Thymus (tissue), 11 donors: ENCODE measurements around the gene TNK2. TPM values are rescaled to one million over a fixed set of nuclear protein-coding genes. Genes with fewer than 3 reads are reported as not detected.
"Not testable (repeated sequence)": the region's sequence is repeated elsewhere in the genome, so short reads cannot be mapped to it uniquely, and the experiment has no call there.

Experiments used
- DNase-seq, 9 donors: peaks; one replicate each; pipeline ENCODE4 v3.0.0-alpha.2; 2013; ENCODE audit warnings: low spot score in 9 of 9, low read depth in 6 of 9, missing footprints in 1 of 9
- H3K27ac ChIP-seq, 2 donors: one replicate each; pipeline ENCODE4 v1.5.1; 2013; ENCODE audit warnings: control low read depth in 1 of 2, low read depth in 1 of 2, low read length in 1 of 2, mild to moderate bottlenecking in 1 of 2, moderate library complexity in 1 of 2
- H3K27me3 ChIP-seq, 2 donors: one replicate each; pipeline ENCODE4 v1.5.1; 2013; ENCODE audit warnings: low read length in 1 of 2; ENCODE audit not compliant: control insufficient read depth in 2 of 2, insufficient read depth in 1 of 2
- H3K36me3 ChIP-seq, 2 donors: one replicate each; pipeline ENCODE4 v1.5.1; 2013; ENCODE audit warnings: low read length in 1 of 2, mild to moderate bottlenecking in 1 of 2, moderate library complexity in 1 of 2; ENCODE audit not compliant: control insufficient read depth in 2 of 2, insufficient read depth in 2 of 2
- H3K4me1 ChIP-seq, 2 donors: one replicate each; pipeline ENCODE4 v1.5.1; 2013; ENCODE audit warnings: low read length in 2 of 2; ENCODE audit not compliant: control insufficient read depth in 2 of 2, insufficient read depth in 2 of 2
- H3K4me3 ChIP-seq, 2 donors: one replicate each; pipeline ENCODE4 v1.5.1; 2013; ENCODE audit warnings: low read length in 2 of 2, control low read depth in 1 of 2, mild to moderate bottlenecking in 1 of 2
- H3K9me3 ChIP-seq, 2 donors: one replicate each; pipeline ENCODE4 v1.5.1; 2013; ENCODE audit warnings: low read length in 1 of 2, mild to moderate bottlenecking in 1 of 2; ENCODE audit not compliant: control insufficient read depth in 2 of 2, insufficient read depth in 1 of 2
- WGBS: extraction: QIAGEN DNeasy Blood & Tissue Kit; methylation state at CpG from one replicate; pipeline ENCODE4 v1.1.7; 2013; 5-methylcytosine and 5-hydroxymethylcytosine counted together
- polyA plus RNA-seq: library from polyadenylated mRNA; stranded (reverse); fragments of 200-250 nt; gene quantifications from one replicate; pipeline ENCODE4 v1.2.3, GENCODE V29; 2013
- total RNA-seq: library from RNA; stranded (reverse); fragments of 120-200 nt; gene quantifications from one replicate; pipeline ENCODE4 v1.2.4, GENCODE V29; 2013
- donor health status: healthy.

TNK2 gene
- total and polyA plus RNA-seq, 2 donors, result 13.3 to 101 TPM

DNA sequence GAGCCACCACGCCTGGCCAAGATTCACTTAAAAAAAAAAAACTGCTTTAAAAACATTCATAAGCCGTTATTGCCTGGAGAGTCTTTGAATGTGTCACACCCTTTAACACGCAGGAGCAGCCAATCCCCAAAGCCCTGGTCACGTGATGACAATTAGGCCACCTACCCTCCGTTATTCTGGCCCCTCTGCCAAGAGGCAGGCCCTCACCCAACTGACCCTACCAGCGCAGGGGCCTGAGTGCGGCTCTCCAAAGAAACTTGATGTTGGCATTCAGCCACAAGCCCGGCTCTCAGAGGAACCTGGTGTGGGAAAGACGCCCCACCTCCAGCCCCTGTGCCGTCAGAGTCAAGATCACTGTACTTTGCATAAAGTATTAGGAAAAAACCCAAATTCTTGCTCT, 85.1 kb downstream of the TNK2 start:
- H3K27me3 ChIP-seq, result no peaks in the 10 kb centered on the region
- no peak overlapping the region for H3K27ac ChIP-seq
- no peak overlapping the region for H3K4me3 ChIP-seq
- peaks cover 0 to 2% of the 10 kb centered on the region in 2 donors for H3K4me1 ChIP-seq
- H3K9me3 ChIP-seq, result peaks cover 0 to 19% of the 10 kb centered on the region in 2 donors
- 78% methylated on average over 10 of the region's 10 CpGs for WGBS
- H3K36me3 ChIP-seq, result no peaks in the 10 kb centered on the region
- DNase-seq, result no peak

DNA sequence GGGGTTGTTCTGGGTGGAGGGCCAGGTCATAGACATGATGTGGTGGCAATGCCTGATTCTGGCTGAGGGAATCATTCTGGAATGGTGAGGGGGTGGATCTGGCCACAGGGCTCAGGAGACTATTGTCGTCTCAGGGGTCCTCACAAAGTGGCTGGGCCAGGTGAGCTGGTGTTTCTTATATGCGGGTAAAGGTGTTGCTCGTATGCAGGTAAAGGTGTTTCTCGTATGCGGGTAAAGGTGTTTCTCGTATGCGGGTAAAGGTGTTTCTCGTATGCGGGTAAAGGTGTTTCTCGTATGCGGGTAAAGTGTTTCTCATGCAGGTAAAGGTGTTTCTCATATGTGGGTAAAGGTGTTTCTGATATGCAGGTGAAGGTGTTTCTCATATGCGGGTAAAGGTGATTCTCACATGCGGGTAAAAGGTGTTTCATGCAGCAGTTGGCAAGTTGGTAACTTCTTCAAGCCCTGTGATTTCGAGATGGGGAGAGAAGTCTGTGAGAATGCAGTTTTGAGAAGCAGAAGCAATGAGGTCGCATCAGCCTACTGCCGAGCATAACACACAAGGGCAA, 86.1 kb downstream of the TNK2 start:
- H3K4me1 ChIP-seq, result peaks cover 0 to 2% of the 10 kb centered on the region in 2 donors
- H3K36me3 ChIP-seq, result no peaks in the 10 kb centered on the region
- 93% methylated on average over 16 of the region's 16 CpGs for WGBS
- H3K27me3 ChIP-seq, result no peaks in the 10 kb centered on the region
- H3K4me3 ChIP-seq, result no peak overlapping the region
- no peak overlapping the region for H3K27ac ChIP-seq
- no peak for DNase-seq
- H3K9me3 ChIP-seq, result peaks cover 0 to 26% of the 10 kb centered on the region in 2 donors

- Histone ChIP-seq H3K9me3 (peaks cover 0 to 30% of the 10 kb centered on the region in 2 donors), H3K27ac (peak overlapping the region in 1 of 2 donors; percentile 18), H3K36me3 (no peaks in the 10 kb centered on the region), H3K4me3 (no peak overlapping the region), H3K4me1 (peaks cover 0 to 2% of the 10 kb centered on the region in 2 donors), H3K27me3 (no peaks in the 10 kb centered on the region)
- no peak for DNase-seq
- WGBS, result 87% methylated on average over 21 of the region's 21 CpGs
Measured at GRCh38 chr3:195821403-195822130, 86.8 kb downstream of the TNK2 start.

DNA sequence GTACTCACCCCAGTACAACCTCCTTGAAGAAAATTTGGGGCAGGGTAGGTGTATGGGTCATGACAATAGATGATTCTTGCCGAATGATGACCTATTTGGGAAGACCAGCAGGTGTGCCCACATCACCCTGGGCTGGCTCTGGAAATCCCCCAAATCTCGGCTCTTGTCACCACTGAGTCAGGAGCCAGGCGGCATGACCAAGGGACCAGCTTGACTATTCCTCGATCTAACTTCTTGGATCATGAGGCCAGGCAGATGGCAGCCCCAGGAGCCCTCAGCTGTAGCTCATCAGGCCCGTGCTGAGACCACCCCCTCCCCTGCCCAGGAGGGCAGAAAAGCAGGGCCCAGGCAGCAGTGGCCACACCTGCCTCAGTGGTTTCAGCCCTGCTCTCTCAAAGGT, 87.5 kb downstream of the TNK2 start:
- no peak overlapping the region for H3K27ac ChIP-seq
- WGBS, result 93% methylated on average over 5 of the region's 5 CpGs
- no peaks in the 10 kb centered on the region for H3K27me3 ChIP-seq
- peaks cover 0 to 2% of the 10 kb centered on the region in 2 donors for H3K4me1 ChIP-seq
- DNase-seq, result no peak
- H3K4me3 ChIP-seq, result no peak overlapping the region
- H3K36me3 ChIP-seq, result no peaks in the 10 kb centered on the region
- H3K9me3 ChIP-seq, result peaks cover 0 to 30% of the 10 kb centered on the region in 2 donors

DNA sequence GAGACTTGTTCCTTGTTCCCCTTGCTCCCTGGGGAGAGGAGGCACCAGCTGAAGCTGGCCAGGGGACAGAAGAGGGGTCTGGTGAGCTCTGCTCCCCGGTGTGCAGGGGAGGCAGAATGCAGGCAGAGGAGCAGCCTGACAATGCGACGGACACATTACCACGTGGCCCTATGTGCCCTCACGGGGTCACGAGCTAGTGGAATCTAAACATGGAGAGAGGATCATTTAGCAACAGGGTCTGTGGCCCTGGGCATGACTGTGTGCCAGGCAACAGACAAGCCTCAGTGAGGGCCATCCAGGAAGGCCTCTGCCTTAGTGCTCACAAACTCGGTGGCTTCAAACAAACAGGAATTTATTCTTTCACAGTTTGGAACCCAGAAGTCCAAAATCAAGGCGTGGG, 88.2 kb downstream of the TNK2 start:
- no peak overlapping the region for H3K4me3 ChIP-seq
- H3K27me3 ChIP-seq, result no peaks in the 10 kb centered on the region
- DNase-seq, result no peak
- WGBS, result 97% methylated on average over 8 of the region's 8 CpGs
- H3K9me3 ChIP-seq, result peaks cover 0 to 23% of the 10 kb centered on the region in 2 donors
- no peaks in the 10 kb centered on the region for H3K36me3 ChIP-seq
- H3K27ac ChIP-seq, result no peak overlapping the region
- H3K4me1 ChIP-seq, result peaks cover 0 to 2% of the 10 kb centered on the region in 2 donors

DNA sequence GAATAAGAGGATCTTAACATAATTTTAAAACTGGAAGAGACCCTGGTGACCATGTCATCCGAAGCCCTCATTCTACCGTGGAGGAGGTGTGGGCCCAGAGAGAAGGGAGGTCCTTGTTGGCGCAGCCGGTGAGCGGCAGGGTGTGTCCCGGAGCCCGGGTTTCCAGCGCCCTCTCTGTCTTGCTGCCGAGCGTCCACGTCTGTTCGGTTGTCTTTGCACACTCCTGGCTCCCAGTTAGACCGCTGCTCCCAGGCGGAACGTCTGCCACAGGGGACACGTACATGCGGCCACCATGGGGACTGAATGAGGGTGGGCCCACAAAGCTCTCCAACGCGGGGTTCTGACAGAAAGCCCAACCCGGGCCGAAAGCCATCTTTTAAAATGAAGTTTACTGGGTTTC, 90.0 kb downstream of the TNK2 start:
- peaks cover 0 to 2% of the 10 kb centered on the region in 2 donors for H3K4me1 ChIP-seq
- no peaks in the 10 kb centered on the region for H3K27me3 ChIP-seq
- no peak overlapping the region for H3K27ac ChIP-seq
- WGBS, result 98% methylated on average over 21 of the region's 21 CpGs
- H3K4me3 ChIP-seq, result no peak overlapping the region
- DNase-seq, result no peak
- H3K9me3 ChIP-seq, result peaks cover 0 to 12% of the 10 kb centered on the region in 2 donors
- no peaks in the 10 kb centered on the region for H3K36me3 ChIP-seq

DNA sequence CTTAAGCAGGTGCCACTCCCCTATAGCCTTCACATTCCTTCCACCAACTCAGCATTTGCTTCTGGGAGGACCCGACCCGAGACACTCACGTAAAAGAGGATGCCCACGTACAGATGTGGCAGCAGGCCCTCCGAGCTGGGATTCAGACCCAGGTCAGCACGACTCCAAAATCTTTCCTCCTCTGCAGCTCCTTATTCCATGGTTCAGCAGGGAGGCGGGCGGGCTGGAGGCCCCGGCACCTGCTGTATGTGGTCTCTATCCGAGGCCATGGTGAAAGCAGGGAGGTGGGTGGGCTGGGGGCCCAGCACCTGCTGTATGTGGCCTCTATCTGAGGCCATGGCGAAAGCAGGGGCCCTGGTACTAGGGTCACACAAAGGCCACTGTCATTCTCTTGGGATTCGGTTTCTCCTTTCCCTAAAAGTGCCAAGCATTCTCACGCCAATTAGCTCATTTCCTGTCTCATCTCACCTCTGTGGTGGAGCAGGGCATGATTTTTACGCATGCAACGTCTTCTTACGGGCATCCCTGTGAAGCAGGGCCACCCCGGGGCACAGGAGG, 90.7 kb downstream of the TNK2 start:
- H3K36me3 ChIP-seq, result no peaks in the 10 kb centered on the region
- 97% methylated on average over 17 of the region's 17 CpGs for WGBS
- peaks cover 0 to 2% of the 10 kb centered on the region in 2 donors for H3K4me1 ChIP-seq
- no peak for DNase-seq
- H3K27ac ChIP-seq, result no peak overlapping the region
- no peak overlapping the region for H3K4me3 ChIP-seq
- peaks cover 0 to 2% of the 10 kb centered on the region in 2 donors for H3K27me3 ChIP-seq
- peaks cover 0 to 12% of the 10 kb centered on the region in 2 donors for H3K9me3 ChIP-seq

GRCh38 chr3:195816276-195816913, 92.0 kb downstream of the TNK2 start:
- 94% methylated on average over 23 of the region's 23 CpGs for WGBS
- not testable (repeated sequence) for H3K27ac ChIP-seq, H3K4me3 ChIP-seq, DNase-seq, H3K4me1 ChIP-seq, H3K36me3 ChIP-seq
- Histone ChIP-seq H3K27me3 (peaks cover 0 to 14% of the 10 kb centered on the region in 2 donors), H3K9me3 (peaks cover 0 to 12% of the 10 kb centered on the region in 2 donors)
